Activated CD4-positive, alpha-beta T cell treated with anti-CD3 and anti-CD28 coated beads, Interleukin-2, amount 10 ng/mL, durations not matched to agents 24 days and 14 days (primary cell): ENCODE results near the gene FAM156A. TPM values are rescaled to one million over a fixed set of nuclear protein-coding genes. Genes with fewer than 3 reads are reported as not detected.
"Not testable (repeated sequence)": the region's sequence is repeated elsewhere in the genome, so short reads cannot be mapped to it uniquely, and the experiment has no call there.

Source experiments
- DNase-seq: peaks from one replicate; pipeline ENCODE4 v3.0.0; 2022
- H3K27ac Mint-ChIP-seq: one replicate; pipeline ENCODE4 v1.8.0; 2022; ENCODE audit warnings: mild to moderate bottlenecking, mixed read lengths
- H3K27me3 Mint-ChIP-seq: one replicate; pipeline ENCODE4 v1.8.0; 2022; ENCODE audit warnings: mixed read lengths
- H3K36me3 Mint-ChIP-seq: one replicate; pipeline ENCODE4 v1.8.0; 2022; ENCODE audit warnings: low read depth, mild to moderate bottlenecking, mixed read lengths
- H3K4me1 Mint-ChIP-seq: one replicate; pipeline ENCODE4 v1.8.0; 2021; ENCODE audit warnings: mixed read lengths
- H3K4me3 Mint-ChIP-seq: one replicate; pipeline ENCODE4 v1.8.0; 2022; ENCODE audit warnings: mild to moderate bottlenecking, moderate library complexity, mixed read lengths
- H3K9me3 Mint-ChIP-seq: one replicate; pipeline ENCODE4 v1.8.0; 2021; ENCODE audit warnings: mixed read lengths
- intact Hi-C: fragments of 100-400 bp; cut with micrococcal nuclease; formaldehyde crosslinking; loops from one replicate; pipeline ENCODE4 v1.15.1; 2023
- total RNA-seq: library from RNA; stranded (reverse); gene quantifications from 2 replicates; pipeline ENCODE4 v1.2.3, GENCODE V29; 2022

FAM156A gene
- total RNA-seq, 1 donor from 2014 or later: 28.3 TPM

DNA sequence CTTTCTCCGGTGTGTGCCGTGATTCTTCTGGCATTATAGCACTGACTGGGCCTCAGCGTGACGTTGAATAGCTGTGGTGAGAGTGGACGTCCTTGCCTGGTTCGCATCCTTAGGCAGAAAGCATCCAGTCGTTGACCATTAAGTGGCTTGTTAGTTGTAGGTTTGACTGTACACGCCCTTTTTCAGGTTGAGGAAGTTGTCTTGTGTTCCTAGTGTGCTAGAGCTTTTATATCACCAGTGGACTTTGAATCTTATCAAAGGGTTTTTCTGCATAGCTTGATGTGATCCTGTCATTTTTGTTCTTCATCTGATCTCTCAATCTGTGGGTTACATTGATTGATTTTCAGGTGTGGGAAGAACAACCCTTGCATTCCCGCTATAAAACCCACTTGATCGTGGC lies 52.8 kb downstream of the FAM156A start:
- DNase-seq, H3K4me3 Mint-ChIP-seq, H3K9me3 Mint-ChIP-seq, H3K27me3 Mint-ChIP-seq, H3K36me3 Mint-ChIP-seq, H3K27ac Mint-ChIP-seq, H3K4me1 Mint-ChIP-seq, intact Hi-C loops: not testable (repeated sequence)

Other genes with a start within 250 kb of the FAM156A start
- not detected in 2 replicates for gene SSX2B, start 207.3 kb downstream of the FAM156A start, total RNA-seq
- not detected in 2 replicates for gene SPANXN5, start 161.1 kb downstream of the FAM156A start, total RNA-seq
- not detected in 2 replicates for gene XAGE5, start 147.2 kb downstream of the FAM156A start, total RNA-seq
- gene XAGE3, start 90.4 kb downstream of the FAM156A start, total RNA-seq: not detected in 2 replicates
- gene FAM156B, start 61.2 kb downstream of the FAM156A start, total RNA-seq: 20.4 and 20.7 TPM in 2 replicates
- gene GPR173, start 90.3 kb upstream of the FAM156A start, total RNA-seq: not detected in 2 replicates
- gene TSPYL2, start 123.8 kb upstream of the FAM156A start, total RNA-seq: 37.3 and 40.3 TPM in 2 replicates
- gene KANTR, start 135.6 kb upstream of the FAM156A start, total RNA-seq: 7.8 and 10.0 TPM in 2 replicates